Right ventricle myocardium superior (tissue), 1 donor: Measurements from ENCODE around the gene CFDP1. TPM values are rescaled to one million over a fixed set of nuclear protein-coding genes. Genes with fewer than 3 reads are reported as not detected.

Source experiments
- ATAC-seq: fragments of 200-7000 bp; cut with Tn5 transposase; one replicate; pipeline ENCODE4 v1.9.1; 2020; ENCODE audit warnings: mild to moderate bottlenecking; ENCODE audit not compliant: poor library complexity
- DNase-seq: peaks from one replicate; pipeline ENCODE4 v3.0.0-alpha.2; 2020
- intact Hi-C: fragments of 100-400 bp; cut with DNase I; formaldehyde crosslinking; loops from one replicate; pipeline ENCODE4 v1.11.2; 2022
- total RNA-seq: library from RNA; stranded (reverse); fragmentation: NEBNext Ultra II Directional; extraction: Animal tissue kit (Norgen Biotek cat#: 25700); gene quantifications from one replicate; pipeline ENCODE4 v1.2.1, GENCODE V29; 2021
- donor health status: DM: no; HTN: yes; CAD: no; lungs with severe emphysema.

CFDP1 gene
- total RNA-seq, 1 donor from 2014 or later, result 25.1 TPM

DNA sequence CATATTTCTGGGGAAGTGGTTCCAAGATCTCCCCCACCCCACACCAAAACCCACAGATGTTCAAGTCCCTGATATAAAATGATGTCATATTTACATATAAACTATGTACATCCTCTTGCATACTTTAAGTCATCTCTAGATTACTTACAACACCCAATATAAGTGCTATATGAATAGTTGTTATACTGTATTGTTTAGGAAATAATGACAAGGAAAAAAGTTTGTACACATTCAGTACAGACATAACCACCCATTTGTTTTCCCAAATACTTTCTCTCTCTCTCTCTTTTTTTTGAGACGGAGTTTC, 11.5 kb downstream of the CFDP1 start:
- ATAC-seq, result no peak
- no peak for DNase-seq
- intact Hi-C loops, result no loop called here

GRCh38 chr16:75420987-75421819, 12.1 kb downstream of the CFDP1 start:
- intact Hi-C loops, result no loop called here
- ATAC-seq (peak; percentile 86), DNase-seq (peak; percentile 89)

GRCh38 chr16:75416904-75417565, 16.3 kb downstream of the CFDP1 start:
- intact Hi-C loops, result no loop called here
- no peak for DNase-seq
- no peak for ATAC-seq

DNA sequence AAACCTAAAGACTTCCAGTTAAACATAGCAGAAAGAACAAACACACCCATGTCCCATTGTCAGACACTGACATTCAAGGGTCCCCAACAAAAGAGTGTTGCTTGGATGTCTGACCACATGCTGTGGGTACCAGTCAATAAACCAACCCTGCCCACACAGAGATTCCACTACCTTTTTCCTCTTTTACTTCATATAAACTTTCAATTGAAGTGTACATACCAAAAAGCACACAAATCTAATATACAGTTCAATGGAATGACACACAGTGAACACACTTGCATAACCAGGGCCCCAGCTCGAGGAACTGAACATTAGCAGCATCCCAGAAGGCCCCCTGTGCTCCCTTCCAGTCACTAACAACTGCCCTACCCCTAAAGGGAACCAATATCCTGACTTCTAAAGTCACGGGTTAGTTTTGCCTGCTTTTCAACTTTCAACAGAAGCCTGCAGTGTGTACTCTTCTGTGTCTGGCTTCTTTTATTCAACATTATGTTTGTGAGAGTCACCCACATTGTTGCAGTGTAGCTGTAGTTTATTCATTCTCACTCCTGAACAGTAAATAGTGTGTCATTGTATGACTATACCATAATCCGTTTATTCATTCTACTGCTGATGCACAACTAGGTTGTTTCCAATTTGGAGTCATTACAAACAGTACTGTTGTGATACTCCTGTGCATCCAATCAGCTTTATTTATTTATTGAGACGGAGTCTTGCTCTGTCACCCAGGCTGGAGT, 18.0 kb downstream of the CFDP1 start:
- DNase-seq, result no peak
- intact Hi-C loops, result no loop called here
- ATAC-seq, result no peak

GRCh38 chr16:75413951-75414350, 19.4 kb downstream of the CFDP1 start:
- ATAC-seq, result no peak
- intact Hi-C loops, result no loop called here

GRCh38 chr16:75406943-75407342, 26.4 kb downstream of the CFDP1 start:
- ATAC-seq, result no peak
- no peak for DNase-seq
- intact Hi-C loops, result no loop called here

More at GRCh38 chr16:75413951-75414350, 19.4 kb downstream of the CFDP1 start:
- DNase-seq, result no peak

DNA sequence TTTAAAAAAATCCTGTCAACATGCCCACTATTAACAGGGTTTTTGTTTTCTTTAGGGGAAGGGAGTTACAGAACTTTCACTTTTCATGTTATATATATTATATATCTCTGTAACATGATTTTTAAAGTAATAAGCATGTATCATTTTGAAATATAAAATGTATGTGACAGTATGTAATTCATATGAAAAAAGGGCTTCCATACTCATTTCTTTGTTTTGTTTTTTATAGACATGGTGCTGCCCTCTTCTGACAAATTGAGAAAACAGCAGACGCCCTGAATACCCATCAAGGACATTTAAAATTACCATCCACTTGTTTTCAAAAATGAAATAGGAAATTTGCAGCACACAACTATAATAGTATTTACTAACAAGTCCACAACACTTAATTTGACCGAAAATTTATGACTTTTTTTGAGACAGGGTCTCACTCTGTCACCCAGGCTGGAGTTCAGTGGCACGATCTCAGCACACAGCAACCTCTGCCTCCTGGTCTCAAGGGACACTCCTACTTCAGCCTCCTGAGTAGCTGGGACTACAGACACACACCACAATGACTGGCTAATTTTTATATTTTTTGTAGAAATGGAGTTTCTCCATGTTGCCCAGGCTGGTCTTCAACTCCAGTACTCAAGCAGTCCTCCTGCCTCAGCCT, 30.4 kb downstream of the CFDP1 start:
- DNase-seq (no peak), ATAC-seq (peak; percentile 53)
- intact Hi-C loops, result loop anchor here (5.0 kb wide), 1 partner anchor 206 kb away; no protein-coding TSS in a partner anchor

- intact Hi-C loops, result loop anchor here (5.0 kb wide), 1 partner anchor 205 kb away; no protein-coding TSS in a partner anchor
- ATAC-seq (peak; percentile 55), DNase-seq (no peak)
These were observed 31.0 kb downstream of the CFDP1 start for GRCh38 chr16:75402159-75402820.

DNA sequence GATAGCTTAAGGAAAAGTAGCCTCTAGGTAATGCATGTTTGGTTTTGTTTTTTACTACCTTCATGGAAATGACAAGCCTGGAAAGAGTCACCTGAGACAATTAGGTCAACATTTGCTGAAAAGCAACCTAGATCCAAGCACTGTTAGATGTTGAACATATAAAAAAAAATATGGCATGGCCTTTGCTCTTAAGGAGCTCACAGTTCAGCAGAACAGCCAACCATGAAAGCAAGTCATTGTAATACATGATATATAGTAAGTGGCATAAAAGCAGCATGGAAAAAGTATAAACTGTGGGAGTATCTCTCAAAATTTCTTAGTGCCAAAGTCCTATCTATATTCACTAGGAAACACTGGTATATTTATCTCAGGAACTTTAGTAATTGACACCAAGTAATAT, 31.6 kb downstream of the CFDP1 start:
- no peak for DNase-seq
- intact Hi-C loops, result loop anchor here (5.0 kb wide), 1 partner anchor 204 kb away; no protein-coding TSS in a partner anchor
- ATAC-seq, result no peak

DNA sequence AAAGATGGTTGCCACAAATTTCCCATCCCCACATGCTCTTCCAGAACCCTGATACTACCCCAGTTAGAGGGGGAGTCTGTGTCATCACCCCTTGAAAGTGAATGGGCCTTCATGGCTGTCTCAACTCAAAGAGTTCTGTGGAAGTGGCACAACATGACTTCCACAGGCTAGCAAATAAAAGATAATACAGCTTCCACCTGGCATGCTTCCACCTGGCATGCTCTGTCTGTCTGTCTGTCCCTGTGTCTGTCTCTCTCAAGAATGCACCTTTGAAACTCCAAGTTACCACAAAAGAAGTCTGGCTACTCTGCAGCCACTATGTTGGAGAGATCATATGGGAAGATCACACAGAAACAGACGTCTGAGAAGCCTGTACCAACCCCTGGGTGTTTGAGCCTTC, 35.0 kb downstream of the CFDP1 start:
- DNase-seq (no peak), ATAC-seq (peak; percentile 57)
- intact Hi-C loops, result no loop called here

DNA sequence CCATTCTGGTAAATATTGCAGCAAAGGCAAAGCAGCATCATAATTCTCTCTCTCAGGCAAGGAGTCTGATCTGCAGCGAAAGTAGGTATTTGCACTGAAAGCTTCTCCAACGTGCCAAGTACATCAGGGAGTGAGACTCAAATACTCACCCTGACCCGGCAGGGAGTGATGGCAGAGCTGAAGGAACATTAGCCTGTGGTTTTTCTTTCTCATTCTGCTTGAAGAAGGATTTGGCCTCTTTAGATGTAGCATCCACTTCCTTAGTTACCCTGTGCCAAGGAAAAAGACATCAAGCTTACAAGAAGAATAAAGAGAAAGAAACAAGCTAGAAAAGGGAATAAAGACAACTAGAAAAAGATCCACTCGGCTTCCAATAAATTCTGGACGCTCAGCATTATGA, 38.4 kb downstream of the CFDP1 start:
- intact Hi-C loops, result no loop called here
- no peak for ATAC-seq

DNA sequence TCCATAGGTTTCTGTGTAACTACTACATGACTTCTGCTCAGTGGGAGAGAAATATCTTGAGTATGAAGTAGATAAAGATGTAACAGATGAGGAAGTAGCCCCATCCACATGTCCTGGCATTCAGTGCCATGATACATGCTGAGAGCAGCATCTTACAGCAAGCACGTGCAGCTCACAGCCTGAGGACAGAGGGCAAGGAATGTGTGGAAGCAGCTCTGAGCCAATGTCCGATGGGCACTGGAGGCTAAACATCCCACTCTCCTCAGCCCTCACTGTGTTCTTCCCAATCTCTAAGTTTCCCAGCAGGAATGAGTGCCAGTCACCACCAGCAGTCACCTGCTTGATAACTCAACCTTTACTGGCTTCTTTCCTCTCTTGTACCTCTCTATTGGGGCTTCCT, 40.4 kb downstream of the CFDP1 start:
- ATAC-seq (peak; percentile 43), DNase-seq (no peak)
- intact Hi-C loops, result no loop called here

More for the DNA sequence above, 38.4 kb downstream of the CFDP1 start:
- DNase-seq, result no peak

DNA sequence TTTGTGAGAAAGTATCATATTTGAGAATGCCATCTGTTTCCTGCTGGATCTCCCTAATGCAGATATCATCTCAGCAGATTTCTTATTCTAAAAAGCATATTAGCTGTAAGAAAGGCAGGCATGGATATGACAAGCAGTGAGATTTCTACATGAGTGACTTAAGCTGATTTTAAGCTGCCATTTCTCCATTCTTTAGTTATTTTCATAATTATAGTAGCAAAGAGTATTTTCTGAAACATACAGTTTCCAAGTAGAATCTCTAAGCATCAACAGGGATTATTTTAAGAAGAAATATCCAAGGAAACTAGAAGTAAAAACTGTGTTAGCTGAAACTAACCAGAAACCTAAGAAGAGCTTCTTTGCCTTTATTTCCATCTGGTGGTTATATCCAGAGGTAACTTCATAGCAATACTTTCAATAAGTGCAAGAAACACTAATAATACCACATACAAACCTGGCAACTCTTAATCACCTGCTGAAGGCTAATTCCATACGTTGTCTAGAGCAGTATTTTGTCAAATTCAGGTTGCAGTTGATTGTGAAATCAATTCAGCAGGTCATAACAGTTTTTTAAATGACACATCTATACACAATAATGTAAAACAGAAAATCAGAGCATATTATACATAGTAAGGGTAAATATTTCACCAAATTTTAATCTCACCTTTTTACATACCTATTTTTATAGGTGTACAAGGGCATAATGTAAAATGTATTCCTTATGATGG, 42.2 kb downstream of the CFDP1 start:
- ATAC-seq (no peak), DNase-seq (no peak)
- intact Hi-C loops, result no loop called here

GRCh38 chr16:75389096-75389690, 44.1 kb downstream of the CFDP1 start:
- DNase-seq (no peak), ATAC-seq (no peak)
- intact Hi-C loops, result loop anchor here (5.0 kb wide), 2 partner anchors 157 to 192 kb away; no protein-coding TSS in a partner anchor

GRCh38 chr16:75387951-75388350, 45.4 kb downstream of the CFDP1 start:
- ATAC-seq, result no peak
- DNase-seq, result no peak
- intact Hi-C loops, result loop anchor here (5.0 kb wide), 2 partner anchors 156 to 191 kb away; no protein-coding TSS in a partner anchor

DNA sequence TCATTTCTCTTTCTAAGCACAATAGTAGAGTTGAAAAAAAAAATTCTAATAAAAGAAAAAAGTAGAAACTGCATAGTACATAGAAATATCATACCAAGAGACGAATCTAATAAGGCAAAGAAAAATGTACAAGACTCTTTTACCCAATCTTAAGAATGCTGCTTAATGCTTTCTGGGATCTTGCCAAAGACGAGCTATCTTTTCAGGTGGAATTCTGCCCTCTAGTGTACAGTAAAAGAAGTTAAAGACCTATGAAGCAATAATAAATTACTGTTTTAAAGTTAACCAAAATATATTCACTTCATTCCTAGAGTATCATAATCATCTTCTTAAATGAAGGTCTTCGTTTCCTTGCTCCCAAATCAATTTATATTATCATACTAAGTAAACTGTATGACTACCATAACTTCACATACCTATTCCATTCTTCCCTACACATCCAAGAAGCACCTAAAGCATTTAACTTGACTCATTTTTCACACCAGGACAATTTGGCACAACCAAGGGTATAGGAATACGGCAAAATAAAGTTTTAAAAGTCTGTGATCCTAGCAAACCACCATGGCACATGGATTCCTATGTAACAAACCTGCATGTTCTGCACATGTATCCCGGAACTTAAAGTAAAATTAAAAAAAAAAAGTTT, 47.7 kb downstream of the CFDP1 start:
- intact Hi-C loops, result loop anchor here (5.0 kb wide), 2 partner anchors 153 to 188 kb away; no protein-coding TSS in a partner anchor
- DNase-seq, result no peak
- peak; percentile 22 for ATAC-seq

- DNase-seq (no peak), ATAC-seq (no peak)
- intact Hi-C loops, result no loop called here
These were observed 50.2 kb downstream of the CFDP1 start for GRCh38 chr16:75383141-75383540.
